HEK293 (cell line): Measurements from ENCODE around the gene FKBP10.
A peak's percentile ranks its signal among the peaks of the same experiment; 100 is the strongest.
"Not testable (repeated sequence)": the region's sequence is repeated elsewhere in the genome, so short reads cannot be mapped to it uniquely, and the experiment has no call there.

Source experiments
- CTCF ChIA-PET: fragments of 350-600 bp; formaldehyde crosslinking; extraction: SDS; loops from one replicate; lab custom pipeline; 2021; ENCODE audit warnings: antibody characterized with exemption; lab: Yijun Ruan, JAX
- POLR2A ChIA-PET: fragments of 300-600 bp; formaldehyde crosslinking; extraction: SDS; loops from one replicate; lab custom pipeline; 2020; ENCODE audit warnings: antibody characterized with exemption, inconsistent platforms; lab: Yijun Ruan, JAX
- H3K27ac ChIP-seq: fragments of 200-500 bp; sonication (Bioruptor generic); 2 replicates; pipeline ENCODE4 v1.5.1; 2014; ENCODE audit warnings: low read depth, low read length, control low read depth, inconsistent platforms; ENCODE audit errors: extremely low read depth
- H3K36me3 ChIP-seq, 2 experiments: fragments of 200-500 bp in 1 of 2; sonication (Bioruptor generic) in 1 of 2; 1 replicate in 1 of 2; 2 replicates in 1 of 2; pipeline ENCODE4 v1.5.1; 2014 to 2017; ENCODE audit warnings: inconsistent platforms in 2 of 2, low read length in 2 of 2; ENCODE audit not compliant: control insufficient read depth in 2 of 2, insufficient read depth in 1 of 2
- H3K4me1 ChIP-seq: fragments of 200-500 bp; sonication (Bioruptor generic); 2 replicates; pipeline ENCODE4 v1.5.1; 2014; ENCODE audit warnings: mild to moderate bottlenecking, low read length, inconsistent platforms; ENCODE audit not compliant: control insufficient read depth, insufficient read depth
- H3K4me3 ChIP-seq: 2 replicates; pipeline ENCODE4 v1.5.1; 2011; ENCODE audit warnings: low read depth, mild to moderate bottlenecking, control low read depth, low read length, moderate library complexity
- H3K9me3 ChIP-seq: fragments of 200-500 bp; sonication (Bioruptor generic); 2 replicates; pipeline ENCODE4 v1.5.1; 2014; ENCODE audit warnings: low read depth, low read length, inconsistent platforms; ENCODE audit not compliant: control insufficient read depth, insufficient read depth
- EGR2 ChIP-seq: fragments of 450-650 bp; formaldehyde crosslinking; IDR thresholded peaks from 2 replicates; pipeline ENCODE4 v1.5.1; 2016; ENCODE audit warnings: low read depth, missing biosample characterization, missing genetic modification characterization
- KLF1 ChIP-seq: fragments of 450-650 bp; formaldehyde crosslinking; IDR thresholded peaks from 2 replicates; pipeline ENCODE4 v1.5.1; 2016; ENCODE audit warnings: missing biosample characterization, missing genetic modification characterization
- SP3 ChIP-seq: fragments of 450-650 bp; formaldehyde crosslinking; IDR thresholded peaks from 2 replicates; pipeline ENCODE4 v1.5.1; 2016; ENCODE audit warnings: missing biosample characterization, missing genetic modification characterization
- SP7 ChIP-seq: fragments of 450-650 bp; formaldehyde crosslinking; IDR thresholded peaks from 2 replicates; pipeline ENCODE4 v1.5.1; 2016; ENCODE audit warnings: missing biosample characterization, missing genetic modification characterization
- YY2 ChIP-seq: fragments of 450-650 bp; formaldehyde crosslinking; IDR thresholded peaks from 2 replicates; pipeline ENCODE4 v1.5.1; 2016; ENCODE audit warnings: missing biosample characterization, missing genetic modification characterization
- ZFHX2 ChIP-seq: fragments of 450-650 bp; formaldehyde crosslinking; conservative IDR thresholded peaks from 2 replicates; pipeline ENCODE4 v1.5.1; 2016; ENCODE audit warnings: missing biosample characterization, missing genetic modification characterization
- ZNF335 ChIP-seq: fragments of 450-650 bp; formaldehyde crosslinking; conservative IDR thresholded peaks from 2 replicates; pipeline ENCODE4 v1.5.1; 2016; ENCODE audit warnings: missing biosample characterization, missing genetic modification characterization
- ZNF341 ChIP-seq: fragments of 450-650 bp; formaldehyde crosslinking; IDR thresholded peaks from 2 replicates; pipeline ENCODE4; 2016; ENCODE audit warnings: low read depth, missing biosample characterization, missing genetic modification characterization
- ZNF404 ChIP-seq: fragments of 450-650 bp; formaldehyde crosslinking; IDR thresholded peaks from 2 replicates; pipeline ENCODE4 v1.5.1; 2017; ENCODE audit warnings: missing biosample characterization, missing genetic modification characterization
- ZNF529 ChIP-seq: fragments of 450-650 bp; formaldehyde crosslinking; IDR thresholded peaks from 2 replicates; pipeline ENCODE4 v1.5.1; 2017; ENCODE audit warnings: missing genetic modification characterization, missing biosample characterization; ENCODE audit not compliant: insufficient replicate concordance
- ZNF660 ChIP-seq: fragments of 450-650 bp; IDR thresholded peaks from 2 replicates; pipeline ENCODE4 v1.5.1; 2018; ENCODE audit warnings: missing biosample characterization, mild to moderate bottlenecking, missing genetic modification characterization
- ZNF791 ChIP-seq: fragments of 450-650 bp; formaldehyde crosslinking; IDR thresholded peaks from 2 replicates; pipeline ENCODE4 v1.5.1; 2016; ENCODE audit warnings: missing biosample characterization, missing genetic modification characterization
- TF ChIP-seq, protein P1 (sequence below): fragments of 450-650 bp; formaldehyde crosslinking; IDR thresholded peaks from 2 replicates; pipeline ENCODE4 v1.5.1; 2016; ENCODE audit warnings: missing biosample characterization, missing genetic modification characterization
- TF ChIP-seq, protein P2 (sequence below): fragments of 450-650 bp; formaldehyde crosslinking; IDR thresholded peaks from 2 replicates; pipeline ENCODE4 v1.5.1; 2017; ENCODE audit warnings: missing biosample characterization, missing genetic modification characterization

Gene FKBP10

DNA sequence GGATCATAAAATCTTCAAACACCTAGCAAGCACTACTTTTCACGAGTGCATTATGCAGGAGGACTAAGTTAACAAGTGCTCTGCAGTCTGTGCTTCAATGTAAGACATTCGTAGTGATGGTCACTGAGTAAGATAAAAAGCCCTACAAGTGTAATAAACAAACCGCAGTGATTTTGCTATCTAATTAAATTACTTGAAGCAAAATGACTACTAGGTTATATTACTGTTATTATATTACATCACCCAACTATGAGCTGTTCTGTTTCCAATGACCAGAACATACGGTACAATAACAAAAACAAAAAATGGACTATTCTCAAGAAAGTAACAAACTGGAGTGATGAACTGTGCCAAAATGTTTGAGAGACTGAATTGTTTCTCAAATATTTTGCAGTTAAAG is 36.0 kb downstream of the FKBP10 start (continued):
- TF ChIP-seq, protein P1, sequence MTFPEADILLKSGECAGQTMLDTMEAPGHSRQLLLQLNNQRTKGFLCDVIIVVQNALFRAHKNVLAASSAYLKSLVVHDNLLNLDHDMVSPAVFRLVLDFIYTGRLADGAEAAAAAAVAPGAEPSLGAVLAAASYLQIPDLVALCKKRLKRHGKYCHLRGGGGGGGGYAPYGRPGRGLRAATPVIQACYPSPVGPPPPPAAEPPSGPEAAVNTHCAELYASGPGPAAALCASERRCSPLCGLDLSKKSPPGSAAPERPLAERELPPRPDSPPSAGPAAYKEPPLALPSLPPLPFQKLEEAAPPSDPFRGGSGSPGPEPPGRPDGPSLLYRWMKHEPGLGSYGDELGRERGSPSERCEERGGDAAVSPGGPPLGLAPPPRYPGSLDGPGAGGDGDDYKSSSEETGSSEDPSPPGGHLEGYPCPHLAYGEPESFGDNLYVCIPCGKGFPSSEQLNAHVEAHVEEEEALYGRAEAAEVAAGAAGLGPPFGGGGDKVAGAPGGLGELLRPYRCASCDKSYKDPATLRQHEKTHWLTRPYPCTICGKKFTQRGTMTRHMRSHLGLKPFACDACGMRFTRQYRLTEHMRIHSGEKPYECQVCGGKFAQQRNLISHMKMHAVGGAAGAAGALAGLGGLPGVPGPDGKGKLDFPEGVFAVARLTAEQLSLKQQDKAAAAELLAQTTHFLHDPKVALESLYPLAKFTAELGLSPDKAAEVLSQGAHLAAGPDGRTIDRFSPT = 0 out of 2 replicates have a peak, but pooled peaks have one; percentile 42

DNA sequence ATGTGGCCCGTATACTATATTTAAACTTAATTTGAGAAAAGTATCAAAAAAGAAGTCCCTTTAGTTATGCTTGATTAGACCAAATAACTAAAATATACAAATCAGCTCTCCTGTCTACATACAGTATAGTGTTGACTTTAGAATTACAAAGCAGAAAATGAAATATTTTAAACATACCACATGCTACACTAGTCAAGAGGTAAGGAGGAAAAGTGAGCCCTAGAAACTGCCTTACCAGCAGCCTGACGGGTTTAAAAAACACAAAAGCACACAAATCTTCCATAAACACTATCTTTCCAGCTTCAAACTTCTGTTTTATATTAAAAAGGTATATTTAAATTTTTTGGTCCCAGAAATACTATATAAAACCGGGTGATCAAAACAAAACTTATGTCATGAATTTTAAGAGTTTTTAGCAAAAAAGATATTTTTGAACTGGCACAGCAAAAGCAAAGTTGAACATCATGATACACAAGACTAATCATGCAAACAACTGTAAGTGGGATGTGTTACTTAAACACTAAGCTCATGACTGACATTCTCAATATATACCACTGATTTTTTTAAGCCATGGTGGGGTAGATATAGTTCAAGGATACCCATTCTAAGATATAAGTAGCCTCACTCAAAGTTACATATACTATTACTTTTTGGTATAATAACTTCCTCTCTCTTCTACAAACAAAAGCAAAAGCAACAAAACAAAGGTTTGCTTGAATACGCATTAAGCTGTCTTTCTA is 36.6 kb downstream of the FKBP10 start:
- peaks cover 16 to 22% of the 10 kb centered on the region in 2 experiments; a peak in 2 of 3 replicates for H3K36me3 ChIP-seq
- no peaks in the 10 kb centered on the region for H3K9me3 ChIP-seq
- ChIA-PET CTCF (interaction anchor here (0.6 to 1.6 kb wide), 5 partner anchors 10 to 112 kb away, joined by 3 to 4 read pairs (median 3); no protein-coding TSS in a partner anchor), POLR2A (interaction anchor here (0.5 to 1.4 kb wide), 5 partner anchors 15 to 171 kb away, joined by 3 to 4 read pairs (median 3); partner anchors contain the start of genes EIF1, JUP and KLHL11)
- H3K27ac ChIP-seq = no peak overlapping the region
- peaks cover 19% of the 10 kb centered on the region for H3K4me1 ChIP-seq
- TF ChIP-seq, protein P2, sequence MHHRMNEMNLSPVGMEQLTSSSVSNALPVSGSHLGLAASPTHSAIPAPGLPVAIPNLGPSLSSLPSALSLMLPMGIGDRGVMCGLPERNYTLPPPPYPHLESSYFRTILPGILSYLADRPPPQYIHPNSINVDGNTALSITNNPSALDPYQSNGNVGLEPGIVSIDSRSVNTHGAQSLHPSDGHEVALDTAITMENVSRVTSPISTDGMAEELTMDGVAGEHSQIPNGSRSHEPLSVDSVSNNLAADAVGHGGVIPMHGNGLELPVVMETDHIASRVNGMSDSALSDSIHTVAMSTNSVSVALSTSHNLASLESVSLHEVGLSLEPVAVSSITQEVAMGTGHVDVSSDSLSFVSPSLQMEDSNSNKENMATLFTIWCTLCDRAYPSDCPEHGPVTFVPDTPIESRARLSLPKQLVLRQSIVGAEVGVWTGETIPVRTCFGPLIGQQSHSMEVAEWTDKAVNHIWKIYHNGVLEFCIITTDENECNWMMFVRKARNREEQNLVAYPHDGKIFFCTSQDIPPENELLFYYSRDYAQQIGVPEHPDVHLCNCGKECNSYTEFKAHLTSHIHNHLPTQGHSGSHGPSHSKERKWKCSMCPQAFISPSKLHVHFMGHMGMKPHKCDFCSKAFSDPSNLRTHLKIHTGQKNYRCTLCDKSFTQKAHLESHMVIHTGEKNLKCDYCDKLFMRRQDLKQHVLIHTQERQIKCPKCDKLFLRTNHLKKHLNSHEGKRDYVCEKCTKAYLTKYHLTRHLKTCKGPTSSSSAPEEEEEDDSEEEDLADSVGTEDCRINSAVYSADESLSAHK (tag by site-specific recombination) = peak; percentile 64
- TF ChIP-seq ZNF529 (tag by site-specific recombination) = no peak
- TF ChIP-seq ZNF335 (tag by site-specific recombination) = 0 out of 2 replicates have a peak, but pooled peaks have one; percentile 33
- no peak overlapping the region for H3K4me3 ChIP-seq

DNA sequence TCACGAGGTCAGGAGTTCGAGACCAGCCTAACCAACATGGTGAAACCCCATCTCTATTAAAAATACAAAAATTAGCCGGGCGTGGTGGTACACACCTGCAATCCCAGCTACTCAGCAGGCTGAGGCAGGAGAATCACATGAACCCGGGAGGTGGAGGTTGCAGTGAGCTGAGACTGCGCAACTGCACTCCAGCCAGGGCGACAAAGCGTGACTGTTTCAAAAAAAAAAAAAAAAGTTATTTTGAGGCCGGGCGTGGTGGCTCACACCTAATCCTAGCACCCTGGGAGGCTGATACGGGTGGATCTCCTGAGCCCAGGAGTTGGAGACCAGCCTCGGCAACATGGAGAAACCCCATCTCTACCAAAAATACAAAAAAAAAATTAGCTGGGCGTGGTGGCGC is 38.6 kb downstream of the FKBP10 start:
- H3K4me3 ChIP-seq, H3K9me3 ChIP-seq, H3K27ac ChIP-seq: not testable (repeated sequence)
- ChIA-PET POLR2A (interaction anchor here (0.7 kb wide), 1 partner anchor 28 kb away, joined by 3 read pairs; no protein-coding TSS in a partner anchor), CTCF (interaction anchor here (0.7 to 1.8 kb wide), 6 partner anchors 9 to 976 kb away, joined by 3 to 6 read pairs (median 4); partner anchors contain the start of gene JUP)
- peak; percentile 66 for TF ChIP-seq KLF1 (tag by site-specific recombination)
- Histone ChIP-seq H3K36me3 (peaks cover 27 to 29% of the 10 kb centered on the region in 2 experiments), H3K4me1 (peaks cover 19% of the 10 kb centered on the region)

DNA sequence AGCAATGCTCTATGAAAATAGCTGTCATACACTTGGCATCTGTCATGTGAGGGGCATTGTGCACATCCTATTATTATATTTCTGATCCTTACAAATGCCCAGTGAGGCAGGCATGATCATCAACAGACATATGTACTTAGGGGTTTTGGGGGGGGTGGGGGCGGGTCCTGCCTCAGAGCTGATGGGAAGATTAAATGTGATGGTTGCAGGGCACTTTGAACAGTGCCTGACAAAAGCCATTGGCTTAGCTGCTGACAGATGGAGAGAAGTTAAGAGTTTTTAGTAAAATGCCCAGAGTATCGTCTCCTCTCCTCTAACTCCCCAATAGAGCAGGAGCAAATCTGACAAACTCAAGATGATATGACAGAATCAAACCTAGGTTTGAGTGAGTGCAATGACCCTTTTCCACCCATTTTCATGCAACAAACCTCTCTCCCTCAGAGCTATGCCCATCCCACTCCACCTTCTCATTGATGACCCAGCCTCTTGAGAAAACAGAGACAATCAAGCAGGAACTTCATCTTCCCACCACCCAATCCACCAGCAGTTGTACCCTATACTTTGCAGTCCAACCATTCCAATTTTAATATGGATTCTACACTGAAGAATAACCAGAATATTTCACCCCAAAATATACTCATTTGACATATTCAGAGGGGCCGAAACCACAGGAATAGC is 47.6 kb downstream of the FKBP10 start:
- no peak overlapping the region for H3K27ac ChIP-seq

More for the DNA sequence above, 47.6 kb downstream of the FKBP10 start:
- Histone ChIP-seq H3K4me1 (peaks cover 21% of the 10 kb centered on the region), H3K9me3 (no peaks in the 10 kb centered on the region), H3K4me3 (no peak overlapping the region), H3K36me3 (peaks cover 0 to 4% of the 10 kb centered on the region in 2 experiments; a peak in 1 of 3 replicates)
- CTCF ChIA-PET = interaction anchor here (0.6 to 1.6 kb wide), 3 partner anchors 9 to 58 kb away, joined by 3 read pairs; no protein-coding TSS in a partner anchor
- TF ChIP-seq ZNF660 = peak; percentile 99
- TF ChIP-seq SP7 (tag by site-specific recombination) = 0 out of 2 replicates have a peak, but pooled peaks have one; percentile 11
- TF ChIP-seq YY2 (tag by site-specific recombination) = no peak
- TF ChIP-seq ZFHX2 (tag by site-specific recombination) = peak; percentile 35
- TF ChIP-seq ZNF341 = no peak
- no peak for TF ChIP-seq SP3 (tag by site-specific recombination)
- TF ChIP-seq ZNF404 (tag by site-specific recombination) = no peak
- TF ChIP-seq ZNF791 (tag by site-specific recombination) = no peak
- peak; percentile 47 for TF ChIP-seq ZNF335 (tag by site-specific recombination)
- peak; percentile 38; the same call in 1 of the 2 replicates for TF ChIP-seq EGR2 (tag by site-specific recombination)
- TF ChIP-seq ZNF529 (tag by site-specific recombination) = no peak
- POLR2A ChIA-PET = interaction anchor here (1.2 kb wide), 1 partner anchor 74 kb away, joined by 3 read pairs; the partner anchor contains the start of gene JUP
